K562 (cell line): ENCODE measurements around the gene ARHGAP31. TPM values are rescaled to one million over a fixed set of nuclear protein-coding genes. Genes with fewer than 3 reads are reported as not detected.

Source experiments
- ATAC-seq: fragments of 200-7000 bp; cut with Tn5 transposase; 3 replicates; pipeline ENCODE4 v1.9.1; 2020; ENCODE audit warnings: moderate library complexity
- BruUV-seq: library from RNA; stranded (reverse); fragments of 400-500 nt; replicated peaks from 2 replicates; lab custom pipeline; 2021; lab: Mats Ljungman, UMichigan
- CTCF ChIA-PET: fragments of 300-600 bp; formaldehyde crosslinking; extraction: SDS; loops from one replicate; lab custom pipeline; 2021; ENCODE audit warnings: low intra/inter-chr PET ratio; lab: Yijun Ruan, JAX
- POLR2A ChIA-PET: fragments of 300-600, 350-650 bp; sonication (Branson Sonifier 250); formaldehyde crosslinking; extraction: SDS; loops from one replicate; lab custom pipeline; 2021; ENCODE audit warnings: antibody characterized with exemption, inconsistent platforms; lab: Yijun Ruan, JAX
- DNase-seq, 4 experiments: peaks; one replicate each; pipeline versions ENCODE4 v3.0.0 to v3.0.0-alpha.2; 2011 to 2018; ENCODE audit warnings: low spot score in 3 of 4, mixed read lengths in 3 of 4; ENCODE audit errors: extremely low read depth in 1 of 4
- FAIRE-seq: peaks from 2 replicates; lab custom pipeline; 2011; peaks lifted over from hg19 to GRCh38; lab: Jason Lieb, UNC
- H2AFZ ChIP-seq: 2 replicates; pipeline ENCODE4 v1.6.0; 2011; ENCODE audit warnings: low read depth, low read length, control low read depth, inconsistent platforms
- H3K27ac ChIP-seq: fragments of 200-600 bp; 3 replicates; pipeline ENCODE4 v1.8.0; 2011; ENCODE audit warnings: low read depth, mild to moderate bottlenecking, control low read depth, inconsistent platforms, low read length, moderate library complexity, mixed read lengths; ENCODE audit errors: extremely low read depth
- H3K27me3 ChIP-seq, 2 experiments: fragments of 300-600 bp in 1 of 2; 2 replicates in 1 of 2; 3 replicates in 1 of 2; pipeline versions ENCODE4 v1.6.0 to v1.8.0; 2011; ENCODE audit warnings: inconsistent platforms in 2 of 2, low read length in 2 of 2, mild to moderate bottlenecking in 1 of 2, mixed read lengths in 1 of 2, moderate library complexity in 1 of 2; ENCODE audit not compliant: control insufficient read depth in 2 of 2, insufficient read depth in 2 of 2
- H3K36me3 ChIP-seq: fragments of 300-600 bp; 3 replicates; pipeline ENCODE4 v1.8.0; 2011; ENCODE audit warnings: mild to moderate bottlenecking, low read length, inconsistent platforms; ENCODE audit not compliant: control insufficient read depth, insufficient read depth
- H3K4me1 ChIP-seq, 2 experiments: fragments of 200-600 bp in 1 of 2; replicated peaks in 1 of 2; 2 replicates in 1 of 2; 3 replicates in 1 of 2; pipeline versions ENCODE4 v1.5.1 to v1.8.0; 2011; ENCODE audit warnings: inconsistent platforms in 2 of 2, low read length in 2 of 2, mild to moderate bottlenecking in 1 of 2, mixed read lengths in 1 of 2, moderate library complexity in 1 of 2; ENCODE audit not compliant: control insufficient read depth in 2 of 2, insufficient read depth in 2 of 2
- H3K4me2 ChIP-seq: 2 replicates; pipeline ENCODE4 v1.6.1; 2011; ENCODE audit warnings: low read length, control low read depth, inconsistent platforms, mixed read lengths; ENCODE audit not compliant: insufficient read depth
- H3K4me3 ChIP-seq: fragments of 200-600 bp; sonication (generic), shearing (Covaris generic); 2 replicates; pipeline ENCODE4 v1.5.1; 2016; ENCODE audit warnings: control low read depth, inconsistent platforms
- H3K79me2 ChIP-seq: fragments of 200-600 bp; 3 replicates; pipeline ENCODE4 v1.8.0; 2011; ENCODE audit warnings: low read length, inconsistent platforms; ENCODE audit not compliant: control insufficient read depth, insufficient read depth
- H3K9ac ChIP-seq, 2 experiments: 2 replicates each; pipeline versions ENCODE4 v1.6.0 to v1.6.1; 2011; ENCODE audit warnings: low read depth in 2 of 2, low read length in 2 of 2, control low read depth in 1 of 2, inconsistent platforms in 1 of 2, mild to moderate bottlenecking in 1 of 2, mixed read lengths in 1 of 2; ENCODE audit not compliant: insufficient read depth in 1 of 2
- H3K9me1 ChIP-seq: one replicate; pipeline ENCODE4 v1.6.0; 2011; ENCODE audit warnings: inconsistent platforms, mild to moderate bottlenecking, low read length, moderate library complexity; ENCODE audit not compliant: control insufficient read depth, insufficient read depth
- H3K9me3 ChIP-seq: replicated peaks from 2 replicates; pipeline ENCODE4 v1.5.1; 2011; ENCODE audit warnings: low read depth, low read length, inconsistent platforms; ENCODE audit not compliant: control insufficient read depth, insufficient read depth
- H4K20me1 ChIP-seq: replicated peaks from 2 replicates; pipeline ENCODE4 v1.6.1; 2011; ENCODE audit warnings: low read length, inconsistent platforms, mixed read lengths; ENCODE audit not compliant: control insufficient read depth, insufficient read depth
- CSDE1 ChIP-seq, 2 experiments: fragments of 450-650 bp; IDR thresholded peaks; 2 replicates each; pipeline ENCODE4 v1.6.1; 2016; ENCODE audit warnings: mild to moderate bottlenecking in 1 of 2
- EZH2 ChIP-seq: IDR thresholded peaks from 2 replicates; pipeline ENCODE4 v1.6.1; 2012; ENCODE audit warnings: low read depth, mild to moderate bottlenecking, inconsistent platforms, low read length, borderline replicate concordance
- MITF ChIP-seq: IDR thresholded peaks from 2 replicates; pipeline ENCODE4 v1.6.1; 2014; ENCODE audit warnings: antibody characterized with exemption
- MLX ChIP-seq, 2 experiments: fragments of 450-650 bp in 1 of 2; sonication (generic) in 1 of 2; formaldehyde crosslinking; conservative IDR thresholded peaks; 2 replicates each; pipeline versions ENCODE4 v1.4.0 to v1.8.1; 2020 to 2022; ENCODE audit warnings: mild to moderate bottlenecking in 1 of 2, missing genetic modification reagents in 1 of 2
- NFRKB ChIP-seq: fragments of 450-650 bp; IDR thresholded peaks from 2 replicates; pipeline ENCODE4 v1.6.1; 2016; ENCODE audit warnings: low read depth
- SIRT6 ChIP-seq: IDR thresholded peaks from one replicate; pipeline ENCODE4 v1.6.1; 2012; ENCODE audit warnings: low read depth, mild to moderate bottlenecking, control low read depth, inconsistent platforms, low read length, moderate library complexity
- ZNF408 ChIP-seq: fragments of 250-450 bp; sonication (Bioruptor Pico); IDR thresholded peaks from 2 replicates; pipeline ENCODE4 v1.4.0; 2020; ENCODE audit warnings: low read depth, mild to moderate bottlenecking, moderate library complexity
- WGBS: fragments of 100-300 bp; shearing (Covaris generic); methylation state at CpG from one replicate; pipeline ENCODE4 v1.1.6; 2016; ENCODE audit warnings: low coverage, mixed read lengths; ENCODE audit not compliant: insufficient coverage; ENCODE audit errors: missing lambda C conversion rate; 5-methylcytosine and 5-hydroxymethylcytosine counted together
- in situ Hi-C: fragments of 300-500 bp; cut with MboI; formaldehyde crosslinking; loops from 4 replicates; pipeline ENCODE4 v1.15.0; 2018; ENCODE audit warnings: inconsistent platforms, mixed read lengths
- intact Hi-C: fragments of 100-400 bp; cut with micrococcal nuclease; formaldehyde crosslinking; loops from 2 replicates; pipeline ENCODE4 v1.14.2; 2022
- polyA plus RNA-seq, 8 experiments: library from polyadenylated mRNA; depleted of rRNA in 4 of 8; stranded (reverse) in 5 of 8; unstranded in 3 of 8; fragments of >200 nt; fragmentation: Nextera tagmentation in 2 of 8; fragmentation: Illumina TruSeq in 1 of 8; extraction: Ambion mirVana in 2 of 8; extraction: Trizol in 1 of 8; gene quantifications; 2 replicates each; pipeline versions ENCODE4 v1.2.1 to v1.2.3, GENCODE V29; 2011 to 2014; ENCODE audit warnings: inconsistent platforms in 1 of 8, missing spikeins in 1 of 8
- total RNA-seq, 7 experiments: library from RNA; depleted of rRNA in 6 of 7; stranded (reverse); fragments of >200 nt in 6 of 7; fragmentation: Illumina TruSeq in 2 of 7; extraction: Trizol in 2 of 7; gene quantifications; 2 replicates each; pipeline versions ENCODE4 v1.2.1 to v1.2.3, GENCODE V29; 2011 to 2021; ENCODE audit warnings: low replicate concordance in 1 of 7

ARHGAP31 gene
- total and polyA plus RNA-seq, 9 of the 15 experiments (the other 6 are each of a cell fraction or from before 2014, with no cell fraction given), result under 0.01 to 0.13 (median 0.06) TPM; not detected in 5

GRCh38 chr3:119376758-119377157, 82.6 kb downstream of the ARHGAP31 start:
- no peaks in the 10 kb centered on the region for H3K9me1 ChIP-seq

More at GRCh38 chr3:119376758-119377157, 82.6 kb downstream of the ARHGAP31 start:
- no peaks in the 10 kb centered on the region for H3K36me3 ChIP-seq
- TF ChIP-seq CSDE1 (IDR thresholded peaks at IDR 0.05), result no peak
- no peak for TF ChIP-seq NFRKB
- no peak for TF ChIP-seq ZNF408 (CRISPR knock-in tag)
- no peak for TF ChIP-seq MITF
- no peak for TF ChIP-seq EZH2
- no peak for TF ChIP-seq SIRT6
- no peak for TF ChIP-seq MLX (CRISPR knock-in tag; conservative IDR thresholded peaks at IDR 0.05)
- ATAC-seq (no peak), FAIRE-seq (no peak), DNase-seq (no peak)
- H3K9me3 ChIP-seq, result no peaks in the 10 kb centered on the region
- H3K27ac ChIP-seq, result no peak overlapping the region
- ChIA-PET POLR2A (no interaction called here), CTCF (no interaction called here)
- H4K20me1 ChIP-seq, result no peaks in the 10 kb centered on the region
- intact Hi-C loops (no loop called here), in situ Hi-C loops (loop anchor here (10.0 kb wide), 1 partner anchor 492 kb away; no protein-coding TSS in a partner anchor)
- H3K27me3 ChIP-seq, result peaks cover 0 to 9% of the 10 kb centered on the region in 2 experiments; a peak in 2 of 5 replicates
- H3K4me3 ChIP-seq, result no peak overlapping the region
- H3K9ac ChIP-seq, result no peak overlapping the region
- 0% methylated on average over 1 of the region's 1 CpG for whole genome bisulfite sequencing
- no TSS peak for BruUV-seq
- H3K79me2 ChIP-seq, result no peaks in the 10 kb centered on the region
- H3K4me2 ChIP-seq, result no peak overlapping the region
- H2AFZ ChIP-seq, result no peak overlapping the region
- no peaks in the 10 kb centered on the region for H3K4me1 ChIP-seq
